Endothelial cell of umbilical vein (primary cell): ENCODE data around the gene CCL7.

Experiments used
- CTCF ChIP-seq, 2 donors: IDR thresholded peaks; 1 replicate in 1 of 2; 2 replicates in 1 of 2; pipeline ENCODE4 v1.5.1; 2011; ENCODE audit warnings: low read length in 2 of 2, mild to moderate bottlenecking in 2 of 2, moderate library complexity in 2 of 2, control low read depth in 1 of 2, inconsistent platforms in 1 of 2, low read depth in 1 of 2; ENCODE audit not compliant: insufficient read depth in 1 of 2; ENCODE audit errors: extremely low read depth in 1 of 2
- EZH2 ChIP-seq: IDR thresholded peaks from 2 replicates; pipeline ENCODE4 v1.6.1; 2012; ENCODE audit warnings: borderline replicate concordance, low read depth, mild to moderate bottlenecking, moderate library complexity, low read length, inconsistent platforms; ENCODE audit not compliant: severe bottlenecking
- MAX ChIP-seq: IDR thresholded peaks from 2 replicates; pipeline ENCODE4 v1.6.1; 2011; ENCODE audit not compliant: insufficient read depth, insufficient read length
- MYC ChIP-seq: IDR thresholded peaks from one replicate; pipeline ENCODE4 v1.6.1; 2011; ENCODE audit warnings: mild to moderate bottlenecking, low read depth, low read length
- POLR2A ChIP-seq: IDR thresholded peaks from 2 replicates; pipeline ENCODE4 v1.6.1; 2012; ENCODE audit warnings: low read depth, mild to moderate bottlenecking, control low read depth, low read length
- POLR2AphosphoS5 ChIP-seq: IDR thresholded peaks from 2 replicates; pipeline ENCODE4 v1.6.1; 2012; ENCODE audit warnings: low read depth, mild to moderate bottlenecking, control low read depth, low read length, moderate library complexity; ENCODE audit not compliant: insufficient read depth

- TF ChIP-seq CTCF (IDR thresholded peaks at IDR 0.05; ENCODE audit: extremely low read depth in 1 of 2, insufficient read depth in 1 of 2, low read depth in 1 of 2, low read length in 2 of 2) (no peak), EZH2 (no peak), MAX (no peak), POLR2AphosphoS5 (no peak), POLR2A (no peak), MYC (no peak)
These were observed 6.8 kb downstream of the CCL7 start for GRCh38 chr17:34276826-34277225.
